ENCODE results near the gene ARHGEF6.

DNA sequence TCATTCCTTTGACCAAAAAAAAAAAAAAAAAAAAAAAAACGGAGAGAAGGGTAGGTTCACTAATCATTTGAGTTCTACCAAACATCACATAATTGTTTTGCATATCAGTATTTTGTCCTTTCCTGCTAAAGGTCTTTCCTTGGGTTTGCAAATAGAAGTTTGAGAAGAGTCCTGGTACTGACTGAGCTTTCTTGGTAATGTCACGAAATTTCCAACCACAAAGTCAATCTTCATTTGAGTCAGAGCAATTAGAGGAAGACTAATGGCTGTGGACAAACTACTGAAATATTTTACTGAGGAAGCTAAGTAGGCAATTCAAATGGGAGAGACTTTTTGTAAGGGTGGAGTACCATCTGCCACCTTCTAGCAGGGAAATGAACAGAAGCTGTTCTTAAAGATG is 154.5 kb downstream of the ARHGEF6 start:
- TF ChIP-seq, protein P1, sequence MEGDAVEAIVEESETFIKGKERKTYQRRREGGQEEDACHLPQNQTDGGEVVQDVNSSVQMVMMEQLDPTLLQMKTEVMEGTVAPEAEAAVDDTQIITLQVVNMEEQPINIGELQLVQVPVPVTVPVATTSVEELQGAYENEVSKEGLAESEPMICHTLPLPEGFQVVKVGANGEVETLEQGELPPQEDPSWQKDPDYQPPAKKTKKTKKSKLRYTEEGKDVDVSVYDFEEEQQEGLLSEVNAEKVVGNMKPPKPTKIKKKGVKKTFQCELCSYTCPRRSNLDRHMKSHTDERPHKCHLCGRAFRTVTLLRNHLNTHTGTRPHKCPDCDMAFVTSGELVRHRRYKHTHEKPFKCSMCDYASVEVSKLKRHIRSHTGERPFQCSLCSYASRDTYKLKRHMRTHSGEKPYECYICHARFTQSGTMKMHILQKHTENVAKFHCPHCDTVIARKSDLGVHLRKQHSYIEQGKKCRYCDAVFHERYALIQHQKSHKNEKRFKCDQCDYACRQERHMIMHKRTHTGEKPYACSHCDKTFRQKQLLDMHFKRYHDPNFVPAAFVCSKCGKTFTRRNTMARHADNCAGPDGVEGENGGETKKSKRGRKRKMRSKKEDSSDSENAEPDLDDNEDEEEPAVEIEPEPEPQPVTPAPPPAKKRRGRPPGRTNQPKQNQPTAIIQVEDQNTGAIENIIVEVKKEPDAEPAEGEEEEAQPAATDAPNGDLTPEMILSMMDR (conservative IDR thresholded peaks at IDR 0.05 in 1 of 2, IDR thresholded peaks at IDR 0.05 in 1 of 2; ENCODE audit: extremely low read depth in 1 of 2, insufficient read depth in 1 of 2, low read depth in 1 of 2, low read length in 2 of 2): no peak
- TF ChIP-seq EZH2 (IDR thresholded peaks at IDR 0.05; ENCODE audit: borderline replicate concordance, low read length): no peak

Measured in mammary epithelial cell (primary cell).